Transverse colon (tissue), 4 donors: ENCODE results near the gene TAOK3. TPM values are rescaled to one million over a fixed set of nuclear protein-coding genes. Genes with fewer than 3 reads are reported as not detected.
A peak's percentile ranks its signal among the peaks of the same experiment; 100 is the strongest.

ENCODE experiments used
- DNase-seq: peaks from one replicate; pipeline ENCODE4 v3.0.0-alpha.2; 2019
- H3K27ac ChIP-seq, 4 donors: fragments of 200-600 bp; sonication (generic); 2 replicates each; pipeline ENCODE4 v1.5.1; 2016 to 2018; ENCODE audit warnings: inconsistent platforms in 4 of 4
- H3K27me3 ChIP-seq: fragments of 200-600 bp; sonication (generic); 2 replicates; pipeline ENCODE4 v1.5.1; 2017; ENCODE audit warnings: inconsistent platforms
- H3K36me3 ChIP-seq, 4 donors: fragments of 200-600 bp; sonication (generic); 2 replicates each; pipeline ENCODE4 v1.5.1; 2017 to 2019; ENCODE audit warnings: inconsistent platforms in 4 of 4
- H3K4me1 ChIP-seq, 4 donors: fragments of 200-600 bp; sonication (generic); 2 replicates each; pipeline ENCODE4 v1.5.1; 2017 to 2020; ENCODE audit warnings: inconsistent platforms in 4 of 4
- H3K4me3 ChIP-seq, 4 donors: fragments of 200-600 bp; sonication (generic); 1 replicate in 1 of 4; 2 replicates in 3 of 4; pipeline versions ENCODE4 v1.5.1 to v1.6.1; 2017 to 2019; ENCODE audit warnings: inconsistent platforms in 4 of 4
- H3K9me3 ChIP-seq, 2 donors: fragments of 200-600 bp; sonication (generic); 2 replicates each; pipeline ENCODE4 v1.5.1; 2017 to 2019; ENCODE audit warnings: inconsistent platforms in 2 of 2
- EP300 ChIP-seq: sonication (generic); formaldehyde crosslinking; IDR thresholded peaks from one replicate; pipeline ENCODE4 v1.6.1; 2017; ENCODE audit warnings: antibody characterized with exemption, low read depth
- POLR2A ChIP-seq: fragments of 450-650 bp; IDR thresholded peaks from one replicate; pipeline ENCODE4 v1.6.1; 2016; ENCODE audit warnings: antibody characterized with exemption, mild to moderate bottlenecking, moderate library complexity
- POLR2AphosphoS5 ChIP-seq, 3 donors: sonication (generic); formaldehyde crosslinking; IDR thresholded peaks; one replicate each; pipeline ENCODE4 v1.6.1; 2016; ENCODE audit warnings: antibody characterized with exemption in 3 of 3
- WGBS, 2 donors: methylation state at CpG; one replicate each; pipeline ENCODE4 v1.1.5; 2018; ENCODE audit warnings: low coverage in 1 of 2; 5-methylcytosine and 5-hydroxymethylcytosine counted together
- in situ Hi-C, 4 donors: fragments of 200-750 bp; cut with MboI; loops; one replicate each; pipeline versions ENCODE4 v1.15.0 to v1.15.1; 2017; ENCODE audit warnings: low sequenced_read_pairs in 3 of 4, low pct_ligation_motif_present in 1 of 4, low pct_unique_long_range_greater_than_20kb in 1 of 4
- intact Hi-C: fragments of 100-400 bp; cut with DNase I; formaldehyde crosslinking; loops from one replicate; pipeline ENCODE4 v1.15.1; 2023; ENCODE audit warnings: low total_unique reads
- total RNA-seq, 4 donors: library from RNA; depleted of rRNA; stranded (reverse); fragments of >200 nt; gene quantifications; one replicate each; pipeline ENCODE4 v1.1.0, GENCODE V29; 2016
- TF ChIP-seq, protein P1 (sequence below), 5 experiments: fragments of 200-600 bp in 3 of 5; fragments of 450-650 bp in 2 of 5; sonication (generic) in 3 of 5; IDR thresholded peaks; 1 replicate in 2 of 5; 2 replicates in 3 of 5; pipeline ENCODE4 v1.5.1; 2016 to 2017; ENCODE audit warnings: antibody characterized with exemption in 5 of 5, inconsistent platforms in 3 of 5, mild to moderate bottlenecking in 2 of 5, moderate library complexity in 1 of 5

Gene TAOK3
- total RNA-seq, 4 donors from 2014 or later: 40.4 to 93.2 (median 79.2) TPM

DNA sequence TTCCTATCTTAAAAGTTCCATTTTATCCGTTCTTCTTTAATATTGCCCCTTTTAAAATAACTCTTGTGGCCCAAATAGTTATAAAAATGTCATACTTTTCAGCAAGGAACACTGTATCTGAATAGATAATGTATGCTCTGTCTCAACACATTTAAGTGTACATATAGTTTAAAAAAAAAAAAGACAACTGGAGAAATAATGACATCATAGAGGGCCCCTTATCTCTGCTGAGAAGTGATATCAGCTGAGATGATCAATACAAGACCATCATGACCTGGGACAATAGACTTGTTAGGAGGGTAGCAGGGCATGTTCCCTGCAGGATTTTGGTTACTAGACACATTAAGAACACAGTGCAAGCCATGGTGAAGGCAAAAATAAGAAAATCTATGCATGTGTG lies 159.3 kb downstream of the TAOK3 start:
- Histone ChIP-seq H3K9me3 (no peaks in the 10 kb centered on the region), H3K27ac (no peak overlapping the region), H3K36me3 (no peaks in the 10 kb centered on the region), H3K4me3 (no peak overlapping the region), H3K4me1 (no peaks in the 10 kb centered on the region), H3K27me3 (no peaks in the 10 kb centered on the region)
- 90 to 98% methylated on average over 1 of the region's 1 CpG for WGBS, 2 donors
- in situ Hi-C loops (no loop called here), intact Hi-C loops (no loop called here)
- TF ChIP-seq EP300 (no peak), POLR2AphosphoS5 (IDR thresholded peaks at IDR 0.05) (no peak), POLR2A (no peak)
- TF ChIP-seq, protein P1, sequence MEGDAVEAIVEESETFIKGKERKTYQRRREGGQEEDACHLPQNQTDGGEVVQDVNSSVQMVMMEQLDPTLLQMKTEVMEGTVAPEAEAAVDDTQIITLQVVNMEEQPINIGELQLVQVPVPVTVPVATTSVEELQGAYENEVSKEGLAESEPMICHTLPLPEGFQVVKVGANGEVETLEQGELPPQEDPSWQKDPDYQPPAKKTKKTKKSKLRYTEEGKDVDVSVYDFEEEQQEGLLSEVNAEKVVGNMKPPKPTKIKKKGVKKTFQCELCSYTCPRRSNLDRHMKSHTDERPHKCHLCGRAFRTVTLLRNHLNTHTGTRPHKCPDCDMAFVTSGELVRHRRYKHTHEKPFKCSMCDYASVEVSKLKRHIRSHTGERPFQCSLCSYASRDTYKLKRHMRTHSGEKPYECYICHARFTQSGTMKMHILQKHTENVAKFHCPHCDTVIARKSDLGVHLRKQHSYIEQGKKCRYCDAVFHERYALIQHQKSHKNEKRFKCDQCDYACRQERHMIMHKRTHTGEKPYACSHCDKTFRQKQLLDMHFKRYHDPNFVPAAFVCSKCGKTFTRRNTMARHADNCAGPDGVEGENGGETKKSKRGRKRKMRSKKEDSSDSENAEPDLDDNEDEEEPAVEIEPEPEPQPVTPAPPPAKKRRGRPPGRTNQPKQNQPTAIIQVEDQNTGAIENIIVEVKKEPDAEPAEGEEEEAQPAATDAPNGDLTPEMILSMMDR (IDR thresholded peaks at IDR 0.05): no peak
- no peak for DNase-seq

DNA sequence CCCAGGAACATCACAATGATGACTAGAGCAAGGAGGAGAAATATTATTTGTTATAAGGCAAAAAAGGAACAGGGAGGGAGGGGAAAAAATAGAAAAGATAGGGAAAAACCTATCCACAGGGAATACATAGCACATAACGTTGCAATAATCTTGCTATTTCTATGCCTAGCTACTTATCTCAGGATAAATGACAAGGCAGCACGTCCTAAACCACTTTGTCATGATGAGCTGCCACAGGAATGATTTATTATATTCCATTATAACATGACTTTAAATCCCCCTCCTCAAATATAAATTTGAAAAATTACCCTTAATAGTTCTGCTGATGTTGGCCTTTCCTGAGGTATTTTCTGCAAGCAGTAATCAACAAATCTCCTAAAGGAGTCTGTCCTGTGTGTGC lies 160.1 kb downstream of the TAOK3 start:
- 81 to 83% methylated on average over 2 of the region's 2 CpGs for WGBS, 2 donors
- in situ Hi-C loops: no loop called here
- no peaks in the 10 kb centered on the region for H3K27me3 ChIP-seq
- no peaks in the 10 kb centered on the region for H3K36me3 ChIP-seq
- intact Hi-C loops: no loop called here
- H3K9me3 ChIP-seq: no peaks in the 10 kb centered on the region
- H3K4me3 ChIP-seq: no peak overlapping the region
- DNase-seq: no peak
- no peaks in the 10 kb centered on the region for H3K4me1 ChIP-seq
- TF ChIP-seq POLR2A (no peak), EP300 (no peak), POLR2AphosphoS5 (IDR thresholded peaks at IDR 0.05) (no peak)
- TF ChIP-seq, protein P1 (IDR thresholded peaks at IDR 0.05): no peak
- H3K27ac ChIP-seq: no peak overlapping the region

DNA sequence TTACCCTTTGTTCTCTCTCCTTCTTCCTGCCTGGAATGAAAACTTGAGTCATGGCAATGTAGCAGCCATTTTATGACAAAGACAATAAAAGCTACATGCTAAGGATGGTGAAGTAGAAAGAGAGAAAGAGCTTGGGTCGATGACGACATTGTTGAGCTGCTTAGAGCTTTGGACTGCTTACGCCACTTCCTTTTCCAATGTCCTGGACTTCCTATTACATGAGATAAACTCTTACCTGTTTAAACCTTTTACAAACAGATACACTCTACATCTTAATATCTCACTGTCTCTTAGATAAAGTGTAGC lies 166.6 kb downstream of the TAOK3 start:
- H3K36me3 ChIP-seq: peaks cover 0 to 11% (median 0%) of the 10 kb centered on the region in 4 donors
- peak in 1 of 3 donors; percentile 6 for TF ChIP-seq POLR2AphosphoS5 (IDR thresholded peaks at IDR 0.05)
- TF ChIP-seq, protein P1 (IDR thresholded peaks at IDR 0.05): no peak
- H3K9me3 ChIP-seq: no peaks in the 10 kb centered on the region
- DNase-seq: no peak
- H3K27ac ChIP-seq: peak overlapping the region in 2 of 4 donors; percentile 9 to 24
- no peak overlapping the region for H3K4me3 ChIP-seq
- H3K27me3 ChIP-seq: no peaks in the 10 kb centered on the region
- in situ Hi-C loops (no loop called here), intact Hi-C loops (no loop called here)
- 70 to 84% methylated on average over 2 to 3 of the region's 3 CpGs for WGBS, 2 donors
- H3K4me1 ChIP-seq: no peaks in the 10 kb centered on the region

DNA sequence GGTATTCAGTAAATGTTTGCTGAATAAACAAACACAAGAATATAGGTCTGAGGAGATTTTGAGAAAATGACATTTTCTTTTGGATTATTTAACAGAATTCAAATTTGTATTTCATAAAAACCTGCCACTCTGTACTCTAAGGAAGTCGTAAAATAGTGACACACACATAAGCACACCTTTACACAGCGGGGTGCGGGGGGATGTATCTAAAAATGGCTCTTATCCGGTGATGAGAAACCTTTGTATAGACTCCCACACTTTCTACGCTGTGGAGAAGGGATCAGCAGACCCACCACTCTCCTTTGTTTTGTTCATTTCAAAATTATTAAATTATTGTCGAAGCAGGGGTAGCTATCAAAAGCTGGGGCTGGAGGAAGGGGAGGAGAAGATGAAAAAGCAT lies 178.7 kb downstream of the TAOK3 start:
- Histone ChIP-seq H3K4me1 (no peaks in the 10 kb centered on the region), H3K4me3 (no peak overlapping the region), H3K36me3 (peaks cover 0 to 16% (median 7%) of the 10 kb centered on the region in 4 donors), H3K27ac (no peak overlapping the region), H3K9me3 (no peaks in the 10 kb centered on the region), H3K27me3 (no peaks in the 10 kb centered on the region)
- no peak for TF ChIP-seq POLR2A
- TF ChIP-seq, protein P1 (IDR thresholded peaks at IDR 0.05): no peak
- no peak for TF ChIP-seq EP300
- TF ChIP-seq POLR2AphosphoS5 (IDR thresholded peaks at IDR 0.05): no peak
- DNase-seq: no peak
- in situ Hi-C loops: loop anchor here in 1 of 4 donors (25.0 kb wide), 1 partner anchor 168 kb away; the partner anchor contains the start of gene TAOK3
- intact Hi-C loops: no loop called here
- WGBS, 2 donors: 92 to 95% methylated on average over 6 of the region's 6 CpGs
